ENCODE measurements around the gene CTNNA2. TPM values are rescaled to one million over a fixed set of nuclear protein-coding genes. Genes with fewer than 3 reads are reported as not detected.

The CTNNA2 gene
- total and polyA plus RNA-seq, 2 of the 8 experiments (the other 6 are each of a cell fraction or from before 2014, with no cell fraction given), result 3.9 to 9.0 TPM

GRCh38 chr2:79660557-79660956 is 147.7 kb downstream of the CTNNA2 start:
- H3K23me2 ChIP-seq (ENCODE audit: low read depth, low read length), result no peaks in the 10 kb centered on the region
- H2BK5ac ChIP-seq (ENCODE audit: low read depth, low read length), result no peak overlapping the region
- no peaks in the 10 kb centered on the region for H3K36me3 ChIP-seq (ENCODE audit: control insufficient read depth in 2 of 4, insufficient read depth in 4 of 4, low read length in 3 of 4)
- DNase-seq (ENCODE audit: low read depth in 1 of 2, low spot score in 2 of 2) (no peak), FAIRE-seq (no peak)
- no peak overlapping the region for H3K27ac ChIP-seq (ENCODE audit: low read depth, low read length)
- no peak overlapping the region for H3K14ac ChIP-seq (ENCODE audit: insufficient read length)
- H2AFZ ChIP-seq (ENCODE audit: low read length), result no peak overlapping the region
- no peaks in the 10 kb centered on the region for H4K20me1 ChIP-seq (replicated peaks in 1 of 2; ENCODE audit: control insufficient read depth in 1 of 2, insufficient read depth in 2 of 2, low read length in 2 of 2)
- no peak overlapping the region for H4K91ac ChIP-seq (replicated peaks; ENCODE audit: insufficient read length, low read length)
- H2AK5ac ChIP-seq (ENCODE audit: low read depth, low read length), result no peak overlapping the region
- no peaks in the 10 kb centered on the region for H3K9me3 ChIP-seq (ENCODE audit: insufficient read depth in 2 of 2, low read depth in 1 of 2, low read length in 1 of 2)
- no peak overlapping the region for H2BK12ac ChIP-seq (ENCODE audit: low read depth, low read length)
- no peak overlapping the region for H3K4me2 ChIP-seq (ENCODE audit: insufficient read depth in 1 of 2, low read depth in 2 of 2, low read length in 2 of 2)
- no peak overlapping the region for H2BK15ac ChIP-seq (ENCODE audit: low read length)
- POLR2A ChIA-PET (ENCODE audit: partially characterized antibody), result no interaction called here
- no peak overlapping the region for H3K23ac ChIP-seq (ENCODE audit: insufficient read length)
- H3K4me1 ChIP-seq (replicated peaks in 1 of 4; ENCODE audit: control insufficient read depth in 3 of 4, insufficient read depth in 4 of 4, low read length in 3 of 4), result no peaks in the 10 kb centered on the region
- no peaks in the 10 kb centered on the region for H3K79me2 ChIP-seq (ENCODE audit: control insufficient read depth in 1 of 2, insufficient read depth in 2 of 2, low read length in 2 of 2)
- no peak overlapping the region for H3K56ac ChIP-seq (replicated peaks; ENCODE audit: insufficient read length, low read depth, low read length)
- H3K18ac ChIP-seq (ENCODE audit: extremely low read depth, low read length), result no peak overlapping the region
- CTCF ChIA-PET (ENCODE audit: partially characterized antibody), result interaction anchor here (0.5 kb wide), 1 partner anchor 117 kb away, joined by 3 read pairs; no protein-coding TSS in a partner anchor
- no peak overlapping the region for H3K9ac ChIP-seq (replicated peaks in 1 of 4; ENCODE audit: extremely low read depth in 1 of 4, low read depth in 3 of 4, low read length in 3 of 4)
- no peaks in the 10 kb centered on the region for H3K79me1 ChIP-seq (ENCODE audit: low read depth, low read length)
- no peak overlapping the region for H3K4me3 ChIP-seq (ENCODE audit: extremely low read depth in 1 of 4, insufficient read depth in 2 of 4, low read depth in 3 of 4, low read length in 4 of 4)
- H4K8ac ChIP-seq (ENCODE audit: extremely low read depth, insufficient read depth, low read length), result no peak overlapping the region
- no peaks in the 10 kb centered on the region for H3K27me3 ChIP-seq (replicated peaks in 1 of 4; ENCODE audit: control insufficient read depth in 3 of 4, extremely low read depth in 1 of 4, insufficient read depth in 3 of 4, low read length in 3 of 4)
- H2BK120ac ChIP-seq (replicated peaks; ENCODE audit: low read depth, low read length), result no peak overlapping the region
- no peak overlapping the region for H4K5ac ChIP-seq (ENCODE audit: insufficient read length, low read depth, low read length)
- no peak overlapping the region for H2BK20ac ChIP-seq (ENCODE audit: low read length)
- no peak overlapping the region for H3K4ac ChIP-seq (replicated peaks; ENCODE audit: insufficient read length, low read depth, low read length)
- no peak for TF ChIP-seq RAD21 (IDR thresholded peaks at IDR 0.05 in 1 of 2, conservative IDR thresholded peaks at IDR 0.05 in 1 of 2; ENCODE audit: low read depth in 2 of 2, low read length in 2 of 2)
- no peak for TF ChIP-seq MAFK (IDR thresholded peaks at IDR 0.05; ENCODE audit: low read depth, low read length)

All from H1 (cell line).